ENCODE results near the gene PDGFD.

- TF ChIP-seq CTCF (conservative IDR thresholded peaks at IDR 0.05; ENCODE audit: low read depth in 2 of 2) = no peak
- no peak for TF ChIP-seq POLR2AphosphoS5 (IDR thresholded peaks at IDR 0.05; ENCODE audit: low read depth)
- TF ChIP-seq JUNB (IDR thresholded peaks at IDR 0.05; ENCODE audit: unreplicated experiment) = no peak
- TF ChIP-seq STAT1 (IDR thresholded peaks at IDR 0.05; ENCODE audit: unreplicated experiment) = no peak
- no peak for TF ChIP-seq ZNF331 (CRISPR knock-in tag; IDR thresholded peaks at IDR 0.05; ENCODE audit: low read depth)
- TF ChIP-seq EZH2 (IDR thresholded peaks at IDR 0.05; ENCODE audit: low read depth, unreplicated experiment) = no peak
- TF ChIP-seq, protein P1, sequence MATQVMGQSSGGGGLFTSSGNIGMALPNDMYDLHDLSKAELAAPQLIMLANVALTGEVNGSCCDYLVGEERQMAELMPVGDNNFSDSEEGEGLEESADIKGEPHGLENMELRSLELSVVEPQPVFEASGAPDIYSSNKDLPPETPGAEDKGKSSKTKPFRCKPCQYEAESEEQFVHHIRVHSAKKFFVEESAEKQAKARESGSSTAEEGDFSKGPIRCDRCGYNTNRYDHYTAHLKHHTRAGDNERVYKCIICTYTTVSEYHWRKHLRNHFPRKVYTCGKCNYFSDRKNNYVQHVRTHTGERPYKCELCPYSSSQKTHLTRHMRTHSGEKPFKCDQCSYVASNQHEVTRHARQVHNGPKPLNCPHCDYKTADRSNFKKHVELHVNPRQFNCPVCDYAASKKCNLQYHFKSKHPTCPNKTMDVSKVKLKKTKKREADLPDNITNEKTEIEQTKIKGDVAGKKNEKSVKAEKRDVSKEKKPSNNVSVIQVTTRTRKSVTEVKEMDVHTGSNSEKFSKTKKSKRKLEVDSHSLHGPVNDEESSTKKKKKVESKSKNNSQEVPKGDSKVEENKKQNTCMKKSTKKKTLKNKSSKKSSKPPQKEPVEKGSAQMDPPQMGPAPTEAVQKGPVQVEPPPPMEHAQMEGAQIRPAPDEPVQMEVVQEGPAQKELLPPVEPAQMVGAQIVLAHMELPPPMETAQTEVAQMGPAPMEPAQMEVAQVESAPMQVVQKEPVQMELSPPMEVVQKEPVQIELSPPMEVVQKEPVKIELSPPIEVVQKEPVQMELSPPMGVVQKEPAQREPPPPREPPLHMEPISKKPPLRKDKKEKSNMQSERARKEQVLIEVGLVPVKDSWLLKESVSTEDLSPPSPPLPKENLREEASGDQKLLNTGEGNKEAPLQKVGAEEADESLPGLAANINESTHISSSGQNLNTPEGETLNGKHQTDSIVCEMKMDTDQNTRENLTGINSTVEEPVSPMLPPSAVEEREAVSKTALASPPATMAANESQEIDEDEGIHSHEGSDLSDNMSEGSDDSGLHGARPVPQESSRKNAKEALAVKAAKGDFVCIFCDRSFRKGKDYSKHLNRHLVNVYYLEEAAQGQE (IDR thresholded peaks at IDR 0.05; ENCODE audit: unreplicated experiment) = no peak
- TF ChIP-seq EZH2phosphoT487 (IDR thresholded peaks at IDR 0.05; ENCODE audit: unreplicated experiment) = no peak
- no peak for TF ChIP-seq CREB1 (CRISPR knock-in tag; IDR thresholded peaks at IDR 0.05; ENCODE audit: low read depth)
- no peak for TF ChIP-seq NANOG (IDR thresholded peaks at IDR 0.05; ENCODE audit: borderline replicate concordance)
- TF ChIP-seq ETS1 (IDR thresholded peaks at IDR 0.05) = no peak
- TF ChIP-seq ZNF114 (CRISPR knock-in tag; IDR thresholded peaks at IDR 0.05) = no peak
Observed at GRCh38 chr11:103863497-103863896, 300.4 kb downstream of the PDGFD start.
